ENCODE data around the gene VCP.
A peak's percentile ranks its signal among the peaks of the same experiment; 100 is the strongest.

Gene VCP

GRCh38 chr9:35070823-35071813 lies 1.3 kb downstream of the VCP start:
- Histone ChIP-seq H3K36me3 (peaks cover 71% of the 10 kb centered on the region), H3K4me2 (peak overlapping the region; percentile 86), H3K4me3 (peak overlapping the region; percentile 96), H3K27ac (peak overlapping the region; percentile 99), H4K20me1 (peaks cover 62% of the 10 kb centered on the region), H3K9me3 (no peaks in the 10 kb centered on the region), H3K4me1 (peaks cover 24% of the 10 kb centered on the region), H3K27me3 (no peaks in the 10 kb centered on the region), H3K9ac (peak overlapping the region; percentile 99)
- no peak for TF ChIP-seq Cebpa-rat (IDR thresholded peaks at IDR 0.05)

- no peak for TF ChIP-seq Cebpa-rat (IDR thresholded peaks at IDR 0.05)
- peaks cover 24% of the 10 kb centered on the region for H3K4me1 ChIP-seq
- no peak overlapping the region for H3K4me3 ChIP-seq
- H3K4me2 ChIP-seq: peak overlapping the region; percentile 86; the same call in 1 of the 2 replicates
- no peak overlapping the region for H3K27ac ChIP-seq
- no peaks in the 10 kb centered on the region for H3K27me3 ChIP-seq
- H4K20me1 ChIP-seq: peaks cover 83% of the 10 kb centered on the region
- no peaks in the 10 kb centered on the region for H3K9me3 ChIP-seq
- H3K9ac ChIP-seq: no peak overlapping the region
- peaks cover 71% of the 10 kb centered on the region for H3K36me3 ChIP-seq
These were observed 3.4 kb downstream of the VCP start for GRCh38 chr9:35069020-35069419.

- Histone ChIP-seq H3K4me2 (no peak overlapping the region), H4K20me1 (peaks cover 100% of the 10 kb centered on the region), H3K4me3 (no peak overlapping the region), H3K36me3 (peaks cover 84% of the 10 kb centered on the region), H3K27me3 (no peaks in the 10 kb centered on the region), H3K9ac (no peak overlapping the region), H3K27ac (no peak overlapping the region), H3K4me1 (peaks cover 18% of the 10 kb centered on the region), H3K9me3 (no peaks in the 10 kb centered on the region)
- no peak for TF ChIP-seq Cebpa-rat (IDR thresholded peaks at IDR 0.05)
These were observed 5.4 kb downstream of the VCP start for GRCh38 chr9:35067056-35067455.

- no peak for TF ChIP-seq Cebpa-rat (IDR thresholded peaks at IDR 0.05)
These were observed 11.7 kb downstream of the VCP start for GRCh38 chr9:35060548-35061207.

GRCh38 chr9:35059438-35059837 lies 13.0 kb downstream of the VCP start:
- no peak for TF ChIP-seq Cebpa-rat (IDR thresholded peaks at IDR 0.05)
- Histone ChIP-seq H3K4me1 (no peaks in the 10 kb centered on the region), H3K9ac (no peak overlapping the region), H3K36me3 (peaks cover 100% of the 10 kb centered on the region), H3K9me3 (no peaks in the 10 kb centered on the region), H3K27ac (no peak overlapping the region), H4K20me1 (peaks cover 81% of the 10 kb centered on the region), H3K4me2 (no peak overlapping the region), H3K4me3 (no peak overlapping the region), H3K27me3 (no peaks in the 10 kb centered on the region)

More at GRCh38 chr9:35060548-35061207, 11.7 kb downstream of the VCP start:
- peaks cover 100% of the 10 kb centered on the region for H3K36me3 ChIP-seq
- H3K9me3 ChIP-seq: no peaks in the 10 kb centered on the region
- H3K4me3 ChIP-seq: no peak overlapping the region
- H3K4me1 ChIP-seq: no peaks in the 10 kb centered on the region
- H4K20me1 ChIP-seq: peaks cover 93% of the 10 kb centered on the region
- H3K9ac ChIP-seq: no peak overlapping the region
- no peak overlapping the region for H3K27ac ChIP-seq
- no peak overlapping the region for H3K4me2 ChIP-seq
- H3K27me3 ChIP-seq: no peaks in the 10 kb centered on the region

GRCh38 chr9:35057271-35057620 lies 15.2 kb downstream of the VCP start:
- Histone ChIP-seq H3K9me3 (no peaks in the 10 kb centered on the region), H4K20me1 (peaks cover 63% of the 10 kb centered on the region), H3K9ac (no peak overlapping the region), H3K36me3 (peaks cover 99% of the 10 kb centered on the region), H3K4me1 (no peaks in the 10 kb centered on the region), H3K4me2 (no peak overlapping the region), H3K27me3 (no peaks in the 10 kb centered on the region), H3K4me3 (no peak overlapping the region), H3K27ac (no peak overlapping the region)
- no peak for TF ChIP-seq Cebpa-rat (IDR thresholded peaks at IDR 0.05)

GRCh38 chr9:35056571-35057270 lies 15.7 kb downstream of the VCP start:
- Histone ChIP-seq H4K20me1 (peaks cover 60% of the 10 kb centered on the region), H3K9ac (no peak overlapping the region), H3K27me3 (no peaks in the 10 kb centered on the region), H3K4me3 (no peak overlapping the region), H3K4me2 (no peak overlapping the region), H3K27ac (no peak overlapping the region), H3K36me3 (peaks cover 99% of the 10 kb centered on the region), H3K9me3 (no peaks in the 10 kb centered on the region), H3K4me1 (no peaks in the 10 kb centered on the region)
- no peak for TF ChIP-seq Cebpa-rat (IDR thresholded peaks at IDR 0.05)

GRCh38 chr9:35054871-35055644 lies 17.4 kb downstream of the VCP start:
- Histone ChIP-seq H3K9me3 (no peaks in the 10 kb centered on the region), H3K4me1 (no peaks in the 10 kb centered on the region), H3K4me3 (no peak overlapping the region), H4K20me1 (peaks cover 44% of the 10 kb centered on the region), H3K9ac (no peak overlapping the region), H3K27me3 (no peaks in the 10 kb centered on the region), H3K36me3 (peaks cover 99% of the 10 kb centered on the region), H3K27ac (no peak overlapping the region), H3K4me2 (no peak overlapping the region)
- TF ChIP-seq Cebpa-rat (IDR thresholded peaks at IDR 0.05): no peak

- H4K20me1 ChIP-seq: peaks cover 36% of the 10 kb centered on the region
- H3K27me3 ChIP-seq: no peaks in the 10 kb centered on the region
- no peaks in the 10 kb centered on the region for H3K4me1 ChIP-seq
- no peaks in the 10 kb centered on the region for H3K9me3 ChIP-seq
- H3K27ac ChIP-seq: no peak overlapping the region
- peaks cover 99% of the 10 kb centered on the region for H3K36me3 ChIP-seq
- no peak overlapping the region for H3K4me3 ChIP-seq
- no peak for TF ChIP-seq Cebpa-rat (IDR thresholded peaks at IDR 0.05)
- H3K9ac ChIP-seq: no peak overlapping the region
- H3K4me2 ChIP-seq: no peak overlapping the region
These were observed 18.1 kb downstream of the VCP start for GRCh38 chr9:35054185-35054835.

All from BLaER1 (cell line).